ENCODE measurements around the gene ZNF768. TPM values are rescaled to one million over a fixed set of nuclear protein-coding genes. Genes with fewer than 3 reads are reported as not detected.

ZNF768 gene
- total RNA-seq, 4 donors from 2014 or later: 19.8 to 64.8 (median 54.1) TPM

DNA sequence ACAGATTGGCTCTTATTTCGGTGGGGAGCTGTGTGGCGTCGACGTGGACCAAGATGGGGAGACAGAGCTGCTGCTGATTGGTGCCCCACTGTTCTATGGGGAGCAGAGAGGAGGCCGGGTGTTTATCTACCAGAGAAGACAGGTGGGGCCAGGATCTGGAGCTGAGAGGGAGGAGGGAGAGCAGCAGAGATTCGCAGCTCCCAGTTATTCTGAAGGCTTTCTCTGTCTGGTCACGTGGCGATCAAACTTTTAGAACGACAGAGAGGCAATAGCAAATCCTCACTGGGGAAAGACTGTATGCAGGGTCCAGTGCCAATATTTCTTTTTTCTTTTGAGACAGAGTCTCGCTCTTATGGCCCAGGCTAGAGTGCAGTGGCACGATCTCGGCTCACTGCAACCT lies 31.7 kb downstream of the ZNF768 start:
- H3K4me1 ChIP-seq: no peaks in the 10 kb centered on the region
- no peaks in the 10 kb centered on the region for H3K36me3 ChIP-seq
- no peak for DNase-seq
- TF ChIP-seq CTCF (IDR thresholded peaks at IDR 0.05): no peak
- no peak for TF ChIP-seq POLR2A (IDR thresholded peaks at IDR 0.05)
- H3K4me3 ChIP-seq: no peak overlapping the region
- no peaks in the 10 kb centered on the region for H3K27me3 ChIP-seq
- H3K9me3 ChIP-seq: no peaks in the 10 kb centered on the region
- H3K27ac ChIP-seq: no peak overlapping the region

DNA sequence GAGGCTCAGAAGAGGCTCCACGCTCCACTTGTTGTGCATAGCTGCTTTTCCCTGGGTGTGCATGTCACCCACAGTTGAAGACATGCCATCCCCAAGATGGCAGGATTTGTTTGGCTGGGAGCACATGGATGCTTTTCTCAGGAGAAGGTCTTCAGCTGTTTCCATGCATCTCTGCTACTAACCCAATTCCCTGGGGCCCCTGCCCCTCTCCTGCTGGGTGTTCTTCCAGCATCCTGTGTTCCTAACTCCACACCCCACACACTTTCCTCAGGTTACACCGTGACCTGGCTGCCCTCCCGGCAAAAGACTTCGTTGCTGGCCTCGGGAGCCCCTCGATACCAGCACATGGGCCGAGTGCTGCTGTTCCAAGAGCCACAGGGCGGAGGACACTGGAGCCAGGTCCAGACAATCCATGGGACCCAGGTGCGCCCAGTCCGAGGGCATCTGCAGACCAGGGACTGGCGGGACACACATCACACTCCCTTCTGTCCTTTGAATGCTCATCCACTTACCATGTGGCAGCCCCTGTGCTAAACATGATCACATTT lies 32.4 kb downstream of the ZNF768 start:
- DNase-seq: no peak
- no peak overlapping the region for H3K4me3 ChIP-seq
- H3K9me3 ChIP-seq: no peaks in the 10 kb centered on the region
- H3K4me1 ChIP-seq: no peaks in the 10 kb centered on the region
- H3K36me3 ChIP-seq: no peaks in the 10 kb centered on the region
- no peak overlapping the region for H3K27ac ChIP-seq
- TF ChIP-seq POLR2A (IDR thresholded peaks at IDR 0.05) (no peak), CTCF (IDR thresholded peaks at IDR 0.05) (no peak)
- no peaks in the 10 kb centered on the region for H3K27me3 ChIP-seq

DNA sequence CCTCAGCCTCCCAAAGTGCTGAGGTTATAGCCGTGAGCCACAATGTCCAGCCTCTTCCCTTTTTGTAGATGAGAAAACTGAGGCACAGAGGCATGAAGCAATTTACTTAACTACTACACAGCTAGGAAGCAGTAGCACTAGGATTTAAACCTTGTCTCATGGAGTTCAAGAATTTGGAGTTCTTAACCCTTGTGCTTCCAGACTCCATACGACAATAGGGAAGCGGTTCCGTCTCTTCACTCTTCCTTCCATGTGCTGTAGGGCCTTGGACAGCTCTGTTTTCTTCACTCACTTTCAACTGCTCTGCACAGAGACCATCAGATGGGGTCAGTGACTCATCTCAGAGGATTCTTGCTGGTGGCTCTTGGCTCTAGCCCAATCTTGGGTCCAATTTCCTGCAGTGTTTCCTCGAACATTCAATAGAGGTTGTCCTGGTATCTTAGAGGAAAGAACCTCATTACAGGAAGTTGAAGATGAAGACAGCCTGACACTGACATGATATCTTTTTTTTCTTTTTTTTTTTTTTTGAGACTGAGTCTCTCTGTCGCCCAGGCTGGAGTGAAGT lies 34.5 kb downstream of the ZNF768 start:
- no peak overlapping the region for H3K27ac ChIP-seq
- no peak for DNase-seq

DNA sequence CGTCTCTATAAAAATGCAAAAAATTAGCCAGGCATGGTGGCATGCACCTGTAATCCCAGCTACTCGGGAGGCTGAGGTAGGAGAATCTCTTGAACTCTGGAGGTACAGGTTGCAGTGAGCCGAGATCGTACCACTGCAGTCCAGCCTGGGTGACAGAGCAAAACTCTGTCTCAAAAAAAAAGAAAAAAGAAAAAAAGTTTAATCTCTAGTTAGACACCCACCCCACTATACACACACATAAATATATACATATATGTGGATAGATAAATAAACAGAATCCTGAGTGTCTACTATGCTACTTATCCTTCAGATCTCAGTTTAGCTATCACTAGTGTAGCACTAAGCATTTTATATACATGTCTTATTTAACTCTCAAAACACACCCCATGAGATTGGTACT lies 35.1 kb downstream of the ZNF768 start:
- no peaks in the 10 kb centered on the region for H3K9me3 ChIP-seq
- H3K27ac ChIP-seq: no peak overlapping the region
- no peak for TF ChIP-seq POLR2A (IDR thresholded peaks at IDR 0.05)
- TF ChIP-seq CTCF (IDR thresholded peaks at IDR 0.05): no peak
- H3K36me3 ChIP-seq: no peaks in the 10 kb centered on the region
- no peak overlapping the region for H3K4me3 ChIP-seq
- no peaks in the 10 kb centered on the region for H3K4me1 ChIP-seq
- no peaks in the 10 kb centered on the region for H3K27me3 ChIP-seq
- DNase-seq: no peak

More for the DNA sequence above, 34.5 kb downstream of the ZNF768 start:
- no peaks in the 10 kb centered on the region for H3K9me3 ChIP-seq
- no peaks in the 10 kb centered on the region for H3K36me3 ChIP-seq
- no peak overlapping the region for H3K4me3 ChIP-seq
- no peaks in the 10 kb centered on the region for H3K27me3 ChIP-seq
- H3K4me1 ChIP-seq: no peaks in the 10 kb centered on the region
- TF ChIP-seq POLR2A (IDR thresholded peaks at IDR 0.05): no peak
- no peak for TF ChIP-seq CTCF (IDR thresholded peaks at IDR 0.05)

GRCh38 chr16:30490210-30490609 lies 36.2 kb downstream of the ZNF768 start:
- no peaks in the 10 kb centered on the region for H3K9me3 ChIP-seq
- no peak overlapping the region for H3K27ac ChIP-seq
- no peak for DNase-seq
- H3K27me3 ChIP-seq: no peaks in the 10 kb centered on the region
- TF ChIP-seq POLR2A (IDR thresholded peaks at IDR 0.05) (no peak), CTCF (IDR thresholded peaks at IDR 0.05) (no peak)
- H3K4me1 ChIP-seq: no peaks in the 10 kb centered on the region
- H3K36me3 ChIP-seq: no peaks in the 10 kb centered on the region
- H3K4me3 ChIP-seq: no peak overlapping the region
